GM21423 (cell line): ENCODE results near the gene HIBCH.
A peak's percentile ranks its signal among the peaks of the same experiment; 100 is the strongest.
"Not testable (repeated sequence)": the region's sequence is repeated elsewhere in the genome, so short reads cannot be mapped to it uniquely, and the experiment has no call there.

Experiments
- ATAC-seq: cut with Tn5 transposase; IDR thresholded peaks from one replicate; pipeline ENCODE4 v1.9.1; 2021; ENCODE audit warnings: mild to moderate bottlenecking, moderate library complexity; ENCODE audit not compliant: unreplicated experiment

HIBCH gene

GRCh38 chr2:190319555-190320498 lies at the start of gene HIBCH:
TSS of gene HIBCH (minus strand) at chr2:190319826. CDS start at chr2:190319750, 76 bp downstream.
- peak; percentile 97 for ATAC-seq

GRCh38 chr2:190367091-190367490 lies 47.5 kb upstream of the HIBCH start:
- no peak for ATAC-seq

GRCh38 chr2:190366248-190366753 lies 46.7 kb upstream of the HIBCH start:
- ATAC-seq = no peak

DNA sequence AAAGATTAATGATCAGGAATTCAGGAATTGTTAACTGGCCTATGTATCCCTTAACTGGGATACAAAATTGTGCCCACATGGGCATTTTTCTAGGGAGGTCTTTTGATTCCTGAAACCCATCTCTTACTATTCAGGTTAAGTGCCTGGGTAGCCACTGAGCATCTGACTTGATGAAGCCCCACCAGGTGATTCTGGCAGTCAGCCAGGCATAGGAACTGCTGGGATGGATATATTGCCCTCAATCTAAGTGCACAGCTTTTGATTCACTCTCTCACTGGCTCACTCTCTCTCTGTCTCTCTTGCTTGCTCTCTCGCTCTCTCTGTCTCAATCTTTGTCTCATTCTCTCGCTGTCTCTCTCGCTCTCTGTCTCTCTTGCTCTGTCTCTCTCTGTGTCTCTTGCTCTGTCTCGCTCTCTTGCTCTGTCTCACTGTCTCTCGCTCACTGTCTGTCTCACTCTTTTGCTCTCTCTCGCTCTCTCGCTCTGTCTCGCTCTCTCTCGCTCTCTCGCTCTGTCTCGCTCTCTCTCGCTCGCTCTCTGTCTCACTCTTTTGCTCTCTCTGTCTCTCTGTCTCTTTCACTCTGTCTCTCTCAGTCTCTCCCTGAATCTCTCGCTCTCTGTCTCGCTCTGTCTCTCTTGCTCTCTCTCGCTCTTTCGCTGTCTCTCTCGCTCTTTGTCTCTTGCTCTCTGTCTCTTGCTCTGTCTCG lies 46.0 kb upstream of the HIBCH start:
- no peak for ATAC-seq

DNA sequence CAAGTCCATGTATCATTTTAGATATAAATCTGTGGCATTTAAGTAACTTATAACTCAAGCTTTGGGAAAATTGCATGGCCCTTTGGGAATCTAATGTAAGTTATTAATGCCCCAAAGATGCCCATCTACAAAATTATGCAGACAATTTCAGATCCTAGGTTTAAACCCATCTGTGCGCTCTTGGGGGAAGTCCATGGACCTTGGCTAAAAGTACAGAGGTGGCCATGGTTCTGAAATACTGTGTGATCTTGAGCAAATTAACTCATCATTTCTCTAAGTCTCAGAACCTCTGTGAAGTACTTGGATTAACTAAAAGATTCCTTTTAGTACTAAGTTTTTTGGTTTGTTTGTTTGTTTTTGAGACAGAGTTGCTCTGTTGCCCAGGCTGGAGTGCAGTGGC lies 43.3 kb upstream of the HIBCH start:
- no peak for ATAC-seq

GRCh38 chr2:190361572-190361971 lies 41.9 kb upstream of the HIBCH start:
- ATAC-seq = no peak

GRCh38 chr2:190360965-190361364 lies 41.3 kb upstream of the HIBCH start:
- ATAC-seq = no peak

GRCh38 chr2:190360561-190360960 lies 40.9 kb upstream of the HIBCH start:
- ATAC-seq = no peak

DNA sequence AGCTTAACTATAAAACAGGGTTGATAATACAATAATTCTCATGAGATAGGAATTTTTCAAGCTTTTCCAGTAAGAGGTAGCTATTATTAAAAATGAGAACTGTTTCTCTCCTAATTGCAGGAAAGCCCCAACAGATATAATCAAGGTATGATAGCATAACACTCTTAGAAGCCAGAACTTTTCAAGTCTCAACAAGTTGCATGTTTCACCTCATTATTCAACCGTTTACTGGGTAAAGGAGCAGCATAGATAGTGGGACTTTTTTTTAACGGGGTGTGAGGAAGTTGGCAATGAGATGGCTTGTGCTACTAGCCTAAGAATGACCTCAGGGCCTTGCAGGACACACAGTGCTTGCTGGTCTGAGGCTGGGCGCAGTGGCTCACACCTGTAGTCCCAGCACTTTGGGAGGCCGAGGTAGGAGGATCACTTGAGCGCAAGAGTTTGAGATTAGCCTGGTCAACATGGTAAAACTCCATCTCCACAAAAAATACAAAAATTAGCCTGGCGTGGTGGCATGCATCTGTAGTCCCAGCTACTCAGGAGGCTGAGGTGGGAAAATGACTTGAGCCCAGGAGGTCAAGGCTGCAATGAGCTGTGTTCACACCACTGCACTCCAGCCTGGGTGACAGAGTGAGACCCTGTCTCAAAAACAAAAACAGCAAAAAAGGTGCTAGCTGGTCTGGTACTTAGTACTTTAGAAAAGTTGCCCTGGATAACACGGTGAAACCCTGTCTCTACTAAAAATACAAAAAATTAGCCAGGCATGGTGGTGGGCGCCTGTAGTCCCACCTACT lies 39.2 kb upstream of the HIBCH start:
- ATAC-seq = not testable (repeated sequence)

- no peak for ATAC-seq
Measured at GRCh38 chr2:190357600-190357999, 38.0 kb upstream of the HIBCH start.

DNA sequence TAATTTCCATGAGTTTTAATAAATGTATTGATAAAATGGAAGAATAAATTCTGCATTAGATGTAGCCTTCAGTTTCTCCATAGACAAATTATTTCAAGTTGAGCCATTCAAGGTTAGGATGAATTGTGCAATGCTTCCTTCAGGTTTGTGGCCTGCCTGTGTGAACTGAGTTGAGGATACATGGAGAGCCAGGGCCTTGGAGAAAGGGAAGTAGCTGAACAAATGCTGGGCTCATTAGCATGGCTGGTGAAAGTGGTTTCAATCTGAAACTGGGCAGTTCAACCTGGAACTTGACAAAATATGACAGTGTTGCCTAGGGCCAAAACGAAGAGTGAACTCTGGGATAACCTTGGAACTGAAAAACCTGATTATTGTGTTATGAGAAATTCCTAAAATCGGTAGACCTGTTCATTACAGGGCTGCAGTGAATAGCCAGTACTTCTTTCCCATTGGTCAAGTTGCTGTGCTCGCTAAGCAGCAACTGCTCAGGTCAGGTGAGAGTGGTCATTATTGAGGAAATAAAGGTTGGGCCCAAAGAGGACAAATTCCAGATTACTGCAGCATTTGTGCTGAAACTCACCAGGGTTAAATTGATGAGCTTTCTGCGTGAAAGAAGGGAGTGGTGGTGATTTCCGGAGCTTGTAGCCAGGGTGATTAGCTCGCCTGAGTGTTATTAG lies 36.5 kb upstream of the HIBCH start:
- ATAC-seq = no peak

- ATAC-seq = no peak
Measured at GRCh38 chr2:190354003-190354690, 34.5 kb upstream of the HIBCH start.

DNA sequence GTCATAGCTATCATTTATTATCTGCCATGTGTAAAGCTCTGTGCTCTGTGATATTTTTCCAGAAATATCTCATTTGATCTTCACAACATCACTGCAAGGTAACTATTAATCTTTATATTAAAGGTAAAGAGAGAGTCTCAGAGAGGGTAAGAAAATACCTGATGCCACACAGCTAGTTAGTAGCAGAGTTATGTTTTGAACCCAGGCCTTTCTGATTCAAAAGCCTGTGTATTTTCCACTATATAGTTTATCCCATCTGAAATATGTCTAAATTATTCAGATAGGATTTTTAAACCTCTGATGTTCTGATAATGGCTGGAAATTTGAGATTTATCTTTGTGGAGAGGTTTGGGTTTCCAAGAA lies 33.9 kb upstream of the HIBCH start:
- ATAC-seq = no peak

DNA sequence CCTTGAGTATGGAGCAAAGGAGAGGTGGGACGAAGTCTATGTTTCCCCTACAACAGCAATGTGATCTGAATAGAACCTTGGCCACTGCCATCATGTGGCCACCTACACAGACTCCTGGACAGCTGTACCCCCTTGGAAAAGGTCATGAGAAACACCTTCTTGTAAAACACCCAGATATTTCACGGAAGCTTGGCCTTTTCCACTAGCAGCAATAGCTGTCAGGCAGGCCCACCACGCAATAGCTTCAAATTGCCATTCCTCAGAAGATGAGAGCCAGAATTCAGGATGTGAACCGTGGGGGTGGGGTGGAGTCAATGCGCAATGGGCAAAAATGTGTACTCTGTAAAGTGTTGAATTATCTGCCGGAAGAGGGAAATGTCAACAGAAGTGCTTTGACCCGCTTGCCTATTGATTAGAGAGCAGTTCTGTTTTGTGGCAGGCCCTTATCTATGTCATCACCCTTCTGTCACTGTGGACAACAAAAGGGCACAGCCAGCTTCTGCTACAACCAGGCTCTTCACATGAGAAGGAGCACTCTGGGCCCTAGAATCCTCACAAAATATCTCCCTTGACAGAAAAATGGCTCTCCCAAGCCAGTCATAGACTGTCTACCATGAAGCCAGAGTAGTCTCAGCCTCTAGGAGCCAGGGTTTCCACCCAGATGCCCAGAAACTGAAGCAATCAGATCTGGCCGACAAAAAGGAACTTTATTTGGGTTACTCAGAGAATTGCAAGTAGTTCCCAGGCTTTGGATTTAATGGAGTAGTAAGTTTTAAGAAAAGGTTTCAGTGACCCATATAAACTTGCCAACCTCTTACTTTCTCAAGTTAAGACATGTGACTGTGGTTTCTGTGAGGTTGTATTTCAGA lies 33.3 kb upstream of the HIBCH start:
- no peak for ATAC-seq

DNA sequence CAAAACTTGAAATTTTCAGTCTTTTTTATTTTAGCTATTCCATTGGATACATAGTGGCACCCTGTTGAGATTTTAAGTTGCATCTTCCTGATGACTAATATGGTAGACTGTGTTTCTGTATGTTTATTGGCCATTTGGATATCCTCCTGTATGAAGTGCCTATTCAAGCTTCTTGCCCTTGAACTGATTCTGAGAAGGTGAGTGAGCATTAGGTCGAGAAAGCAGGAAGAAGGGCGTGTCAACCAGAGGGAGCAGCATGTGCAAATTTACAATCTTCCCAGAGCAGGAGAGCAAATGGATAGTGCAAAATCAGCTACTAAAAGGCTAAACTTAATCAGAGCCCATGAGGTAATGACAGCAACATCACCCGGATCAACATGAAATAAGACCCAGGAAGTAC lies 32.3 kb upstream of the HIBCH start:
- ATAC-seq = no peak

DNA sequence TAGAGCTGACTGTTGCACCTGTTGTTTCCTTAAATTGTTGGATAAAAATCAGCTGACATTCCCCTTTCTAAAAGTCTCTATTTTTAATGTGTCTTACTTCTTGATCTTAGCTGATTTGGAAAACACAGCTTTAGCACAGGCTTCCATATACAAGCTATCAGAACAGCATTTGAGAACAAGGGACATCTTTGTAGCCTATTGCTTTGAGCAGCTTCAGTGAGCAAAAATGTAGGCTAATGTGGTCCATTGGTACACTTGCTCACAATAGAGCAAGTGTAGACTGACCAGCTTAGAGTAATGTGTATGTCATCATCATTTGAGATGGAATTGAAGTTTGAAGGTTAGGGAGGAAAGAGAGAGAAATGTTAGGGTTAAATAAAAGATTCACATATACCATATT lies 30.7 kb upstream of the HIBCH start:
- ATAC-seq = no peak

DNA sequence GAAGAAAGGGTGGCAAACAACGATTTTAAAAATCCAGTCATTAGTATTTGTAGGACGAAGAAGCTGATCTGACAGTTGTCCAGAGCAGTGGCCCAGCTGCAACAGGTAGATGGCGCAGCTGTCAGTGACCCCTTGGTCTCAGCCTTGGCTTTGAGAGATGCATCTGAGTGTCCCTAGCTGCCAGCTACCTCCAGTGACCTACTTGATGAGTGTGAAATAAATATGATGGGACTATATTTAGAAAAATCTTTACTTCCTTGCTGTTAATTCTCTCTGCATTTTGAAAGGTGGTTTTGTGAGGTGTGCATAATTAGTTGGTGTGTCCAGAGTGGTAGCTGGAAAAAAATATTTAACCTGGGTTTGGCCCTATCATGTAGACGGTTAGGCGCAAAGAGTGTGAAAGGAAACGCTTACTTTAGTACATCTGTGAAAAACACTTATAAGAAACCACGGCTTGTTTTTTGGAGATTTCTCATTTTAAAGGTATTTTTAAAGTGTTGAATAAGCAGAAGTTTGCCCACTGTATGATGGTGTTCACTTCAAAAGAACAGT lies 24.7 kb upstream of the HIBCH start:
- ATAC-seq = peak; percentile 78

- peak; percentile 52 for ATAC-seq
Measured at GRCh38 chr2:190343536-190344275, 24.1 kb upstream of the HIBCH start, which contains the start of gene INPP1. TSS of gene INPP1 (plus strand) at chr2:190343589. CDS start at chr2:190360103, 16,514 bp downstream.
